HG02678 (cell line): ENCODE data around the gene LRRC27.
"Not testable (repeated sequence)": the region's sequence is repeated elsewhere in the genome, so short reads cannot be mapped to it uniquely, and the experiment has no call there.

ENCODE experiments used
- ATAC-seq: cut with Tn5 transposase; IDR thresholded peaks from one replicate; pipeline ENCODE4 v1.9.1; 2021; ENCODE audit warnings: mild to moderate bottlenecking, moderate library complexity; ENCODE audit not compliant: unreplicated experiment

LRRC27 gene

GRCh38 chr10:132336064-132336746 lies 4.2 kb downstream of the LRRC27 start:
- no peak for ATAC-seq

DNA sequence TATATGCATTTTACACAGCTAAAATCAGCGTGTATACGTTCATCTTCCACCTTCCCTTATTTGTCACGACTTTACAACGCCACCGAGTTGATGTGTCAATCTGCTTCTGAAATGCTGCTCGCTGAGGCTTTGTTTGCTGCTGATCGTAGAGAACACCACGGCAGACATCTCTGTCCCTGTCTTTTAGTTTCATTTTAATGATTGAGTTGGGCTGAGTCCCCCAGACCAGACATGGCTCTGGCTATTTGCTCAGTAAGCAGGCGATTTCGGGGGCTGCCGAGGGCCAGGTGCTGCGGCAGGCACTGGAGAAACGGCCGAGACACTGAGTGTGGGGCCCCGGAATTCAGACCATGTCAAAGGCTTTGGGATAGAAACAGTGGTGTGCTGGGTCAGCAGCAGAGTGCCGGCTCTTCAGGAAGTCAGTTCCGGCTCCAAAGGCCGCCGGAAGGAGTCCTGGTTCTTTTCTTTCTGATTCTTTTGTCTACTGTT lies 5.0 kb downstream of the LRRC27 start:
- ATAC-seq, result no peak

- ATAC-seq, result not testable (repeated sequence)
Measured at GRCh38 chr10:132337854-132338253, 5.9 kb downstream of the LRRC27 start.

- no peak for ATAC-seq
Measured at GRCh38 chr10:132338876-132339275, 6.9 kb downstream of the LRRC27 start.

- ATAC-seq, result no peak
Measured at GRCh38 chr10:132339276-132339675, 7.3 kb downstream of the LRRC27 start.

DNA sequence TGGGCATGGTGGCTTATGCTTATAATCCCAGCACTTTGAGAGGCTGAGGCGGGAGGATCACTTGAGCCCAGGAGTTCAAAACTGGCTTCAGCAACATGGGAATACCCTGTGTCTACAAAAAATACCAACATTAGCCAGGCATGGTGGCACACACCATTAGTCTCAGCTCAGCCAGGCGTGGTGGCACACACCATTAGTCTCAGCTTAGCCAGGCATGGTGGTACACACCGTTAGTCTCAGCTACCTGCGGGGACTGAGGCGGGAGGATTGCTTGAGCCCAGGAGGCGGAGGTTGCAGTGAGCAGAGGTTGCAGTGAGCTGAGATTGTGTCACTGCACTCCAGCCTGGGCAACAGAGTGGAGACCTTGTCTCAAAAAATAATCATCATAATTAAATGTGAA lies 9.0 kb downstream of the LRRC27 start:
- ATAC-seq, result no peak

DNA sequence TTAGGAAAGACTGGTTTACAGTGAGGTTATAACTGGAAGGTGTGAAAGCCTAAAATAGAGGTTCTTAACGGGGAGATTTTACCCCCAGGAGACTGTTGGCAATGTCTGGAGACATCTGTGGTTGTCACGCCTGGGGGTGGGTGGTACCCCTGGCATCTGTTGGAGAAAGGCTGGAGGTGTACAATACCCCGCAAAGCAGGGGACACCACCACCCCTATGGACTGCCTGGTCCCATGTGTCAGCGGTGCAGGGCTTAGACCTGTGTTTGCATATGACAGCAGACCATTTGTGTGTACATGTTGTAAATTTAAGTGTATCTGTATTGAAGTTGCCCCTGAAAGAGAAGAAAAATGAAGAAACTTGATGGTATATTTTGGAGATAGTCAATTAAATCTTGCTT lies 9.8 kb downstream of the LRRC27 start:
- no peak for ATAC-seq

- ATAC-seq, result no peak
Measured at GRCh38 chr10:132342553-132342952, 10.6 kb downstream of the LRRC27 start.

GRCh38 chr10:132344386-132344785 lies 12.4 kb downstream of the LRRC27 start:
- ATAC-seq, result no peak

DNA sequence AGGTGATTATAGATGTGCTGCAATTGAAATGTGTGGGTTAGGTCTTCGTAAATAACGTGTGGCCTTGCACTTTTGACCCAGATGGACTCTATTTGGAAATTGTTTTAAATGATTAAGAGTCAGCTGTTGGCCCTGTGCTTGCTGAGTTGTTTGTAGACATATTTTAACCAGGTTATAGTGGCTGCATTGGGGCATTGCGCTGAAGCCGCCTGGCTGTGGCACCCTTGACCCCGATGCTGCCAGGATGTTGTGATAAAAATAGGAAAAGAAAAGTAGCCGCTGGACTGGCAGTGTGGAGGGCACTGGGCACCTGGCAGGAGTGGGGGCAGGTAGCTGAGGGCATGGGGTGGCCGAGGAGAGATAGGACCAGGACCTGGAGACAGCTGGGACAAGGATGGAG lies 13.4 kb downstream of the LRRC27 start:
- no peak for ATAC-seq

DNA sequence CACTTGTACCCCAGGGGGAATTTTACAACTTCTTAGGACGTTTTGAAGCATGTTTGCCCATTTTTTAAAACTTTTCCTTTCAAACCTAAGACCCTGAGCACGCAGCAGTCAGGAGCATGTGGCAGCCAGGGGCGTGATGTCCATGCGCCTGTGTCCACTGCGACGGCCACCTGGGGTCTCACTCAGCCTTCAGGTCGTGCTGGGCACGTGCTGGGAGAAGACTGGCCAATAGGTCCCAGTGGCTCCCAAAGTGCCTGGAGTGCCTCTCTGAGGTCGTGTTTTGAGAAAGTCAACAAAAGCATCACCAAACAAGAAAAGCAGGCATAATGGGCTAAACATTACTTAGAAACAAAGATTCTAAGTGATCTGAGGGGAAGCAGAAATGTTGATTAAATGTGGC lies 14.8 kb downstream of the LRRC27 start:
- ATAC-seq, result no peak

GRCh38 chr10:132347211-132347930 lies 15.4 kb downstream of the LRRC27 start:
- ATAC-seq, result no peak

- no peak for ATAC-seq
Measured at GRCh38 chr10:132347931-132348267, 15.9 kb downstream of the LRRC27 start.

- no peak for ATAC-seq
Measured at GRCh38 chr10:132349766-132350165, 17.8 kb downstream of the LRRC27 start.

- no peak for ATAC-seq
Measured at GRCh38 chr10:132350391-132350790, 18.4 kb downstream of the LRRC27 start.

- no peak for ATAC-seq
Measured at GRCh38 chr10:132350946-132351345, 19.0 kb downstream of the LRRC27 start.

DNA sequence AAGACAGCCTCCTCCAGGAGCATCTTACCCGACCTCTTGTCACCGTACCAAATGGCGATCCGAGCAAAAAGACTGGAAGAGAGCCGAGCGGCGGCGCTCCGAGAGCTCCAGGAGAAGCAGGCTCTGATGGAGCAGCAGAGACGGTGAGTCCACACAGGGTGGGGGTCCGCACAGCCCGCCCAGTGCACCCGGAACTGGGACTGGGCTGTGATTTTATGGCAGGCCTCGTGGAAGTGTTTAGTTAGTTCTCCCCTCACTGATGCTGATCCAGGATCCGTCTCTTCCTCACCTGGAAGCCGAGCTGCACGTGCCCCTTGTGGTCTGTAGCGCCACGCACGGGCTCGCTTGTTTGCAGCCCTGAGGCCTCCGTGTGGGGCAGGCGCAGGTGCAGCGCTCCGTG lies 19.6 kb downstream of the LRRC27 start:
- ATAC-seq, result no peak

DNA sequence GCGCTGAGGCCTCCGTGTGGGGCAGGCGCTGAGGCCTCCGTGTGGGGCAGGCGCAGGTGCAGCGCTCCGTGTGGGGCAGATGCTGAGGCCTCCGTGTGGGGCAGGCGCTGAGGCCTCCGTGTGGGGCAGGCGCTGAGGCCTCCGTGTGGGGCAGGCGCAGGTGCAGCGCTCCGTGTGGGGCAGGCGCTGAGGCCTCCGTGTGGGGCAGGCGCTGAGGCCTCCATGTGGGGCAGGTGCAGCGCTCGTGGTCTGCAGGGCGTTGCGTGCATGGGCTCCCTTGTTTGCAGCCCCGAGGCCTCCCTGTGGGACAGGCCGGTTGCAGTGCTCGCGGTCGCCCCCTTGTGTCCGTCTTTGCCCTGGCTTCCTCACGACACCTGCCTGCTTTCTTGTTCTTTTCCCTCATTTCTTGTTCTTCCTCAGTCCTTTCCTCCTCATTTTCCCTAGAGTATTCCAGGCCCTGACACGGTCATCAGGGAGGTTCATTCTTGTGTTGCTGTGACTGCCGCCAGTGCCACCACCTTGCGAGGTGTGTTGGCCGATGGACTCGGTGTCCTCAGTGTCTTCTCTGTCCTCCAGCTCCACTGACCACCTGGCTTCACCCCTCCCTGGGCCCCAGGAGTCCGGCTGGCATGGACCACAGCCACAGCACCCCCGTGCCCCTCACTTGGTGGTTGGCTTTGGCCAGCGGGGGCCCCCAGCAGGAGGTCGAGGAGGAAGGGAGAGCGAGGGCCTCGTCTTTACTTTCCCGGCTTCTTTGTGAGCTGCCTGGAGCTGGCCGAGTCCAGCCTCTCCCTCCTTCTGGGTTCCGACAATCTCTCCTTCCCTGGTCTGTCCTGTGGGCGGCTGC lies 20.7 kb downstream of the LRRC27 start:
- ATAC-seq, result not testable (repeated sequence)

GRCh38 chr10:132353456-132354355 lies 21.7 kb downstream of the LRRC27 start:
- no peak for ATAC-seq

- no peak for ATAC-seq
Measured at GRCh38 chr10:132354356-132355094, 22.5 kb downstream of the LRRC27 start.
